SU-DHL-6 (cell line): Measurements from ENCODE around the gene GCFC2.
"Not testable (repeated sequence)": the region's sequence is repeated elsewhere in the genome, so short reads cannot be mapped to it uniquely, and the experiment has no call there.

ENCODE experiments used
- CTCF ChIP-seq: fragments of 200-600 bp; sonication (generic); IDR thresholded peaks from one replicate; pipeline ENCODE4 v1.5.1; 2017; ENCODE audit warnings: antibody characterized with exemption, mild to moderate bottlenecking, low read length, moderate library complexity; ENCODE audit not compliant: insufficient read depth, poor library complexity, severe bottlenecking
- EZH2phosphoT487 ChIP-seq: fragments of 200-600 bp; sonication (generic), shearing (Covaris generic); conservative IDR thresholded peaks from 2 replicates; pipeline ENCODE4 v1.6.1; 2018; ENCODE audit warnings: mild to moderate bottlenecking, antibody characterized with exemption, low read length, moderate library complexity, mixed read lengths

DNA sequence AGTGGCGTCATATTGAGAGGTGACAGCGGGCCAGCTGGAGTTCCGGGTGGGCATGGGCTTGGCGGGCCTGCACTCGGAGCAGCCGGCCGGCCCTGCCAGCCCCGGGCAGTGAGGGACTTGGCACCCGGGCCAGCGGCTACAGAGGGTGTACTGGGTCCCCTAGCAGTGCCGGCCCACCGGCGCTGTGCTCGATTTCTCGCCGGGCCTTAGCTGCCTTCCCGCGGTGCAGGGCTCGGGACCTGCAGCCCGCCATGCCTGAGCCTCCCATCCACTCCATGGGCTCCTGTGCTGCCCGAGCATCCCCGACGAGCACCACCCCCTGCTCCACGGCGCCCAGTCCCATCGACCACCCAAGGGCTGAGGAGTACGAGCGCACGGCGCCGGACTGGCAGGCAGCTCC lies 875 bp upstream of the GCFC2 start:
- not testable (repeated sequence) for TF ChIP-seq CTCF, EZH2phosphoT487
